HG03575 (cell line): Measurements from ENCODE around the gene SLIT3.
"Not testable (repeated sequence)": the region's sequence is repeated elsewhere in the genome, so short reads cannot be mapped to it uniquely, and the experiment has no call there.

Experiments used
- ATAC-seq: cut with Tn5 transposase; IDR thresholded peaks from one replicate; pipeline ENCODE4 v1.9.1; 2021; ENCODE audit not compliant: unreplicated experiment, insufficient number of reproducible peaks, low FRiP score; ENCODE audit errors: extremely low read depth

Gene SLIT3

GRCh38 chr5:169131616-169132301 is 169.2 kb downstream of the SLIT3 start:
- no peak for ATAC-seq

GRCh38 chr5:169128679-169129078 is 172.3 kb downstream of the SLIT3 start:
- ATAC-seq: no peak

- ATAC-seq: no peak
These were observed 173.5 kb downstream of the SLIT3 start for GRCh38 chr5:169127431-169127830.

GRCh38 chr5:169126481-169127021 is 174.4 kb downstream of the SLIT3 start:
- no peak for ATAC-seq

GRCh38 chr5:169125571-169125970 is 175.4 kb downstream of the SLIT3 start:
- no peak for ATAC-seq

GRCh38 chr5:169122951-169123350 is 178.0 kb downstream of the SLIT3 start:
- no peak for ATAC-seq

- no peak for ATAC-seq
These were observed 179.1 kb downstream of the SLIT3 start for GRCh38 chr5:169121630-169122420.

- ATAC-seq: no peak
These were observed 181.5 kb downstream of the SLIT3 start for GRCh38 chr5:169119288-169120048.

GRCh38 chr5:169116961-169117461 is 183.9 kb downstream of the SLIT3 start:
- ATAC-seq: no peak

GRCh38 chr5:169115461-169116124 is 185.3 kb downstream of the SLIT3 start:
- ATAC-seq: no peak

- no peak for ATAC-seq
These were observed 186.4 kb downstream of the SLIT3 start for GRCh38 chr5:169114466-169115065.

- ATAC-seq: no peak
These were observed 188.9 kb downstream of the SLIT3 start for GRCh38 chr5:169112016-169112415.

GRCh38 chr5:169106911-169107706 is 193.8 kb downstream of the SLIT3 start:
- no peak for ATAC-seq

- ATAC-seq: not testable (repeated sequence)
These were observed 195.4 kb downstream of the SLIT3 start for GRCh38 chr5:169105582-169105981.

- ATAC-seq: no peak
These were observed 195.9 kb downstream of the SLIT3 start for GRCh38 chr5:169104937-169105494.

- ATAC-seq: no peak
These were observed 197.3 kb downstream of the SLIT3 start for GRCh38 chr5:169103586-169104181.

- no peak for ATAC-seq
These were observed 199.0 kb downstream of the SLIT3 start for GRCh38 chr5:169101966-169102365.
